ENCODE measurements around the gene C17orf113. TPM values are rescaled to one million over a fixed set of nuclear protein-coding genes. Genes with fewer than 3 reads are reported as not detected.

The C17orf113 gene
- total and polyA plus RNA-seq, 2 experiments from 2014 or later: 0.29 to 2.1 TPM

DNA sequence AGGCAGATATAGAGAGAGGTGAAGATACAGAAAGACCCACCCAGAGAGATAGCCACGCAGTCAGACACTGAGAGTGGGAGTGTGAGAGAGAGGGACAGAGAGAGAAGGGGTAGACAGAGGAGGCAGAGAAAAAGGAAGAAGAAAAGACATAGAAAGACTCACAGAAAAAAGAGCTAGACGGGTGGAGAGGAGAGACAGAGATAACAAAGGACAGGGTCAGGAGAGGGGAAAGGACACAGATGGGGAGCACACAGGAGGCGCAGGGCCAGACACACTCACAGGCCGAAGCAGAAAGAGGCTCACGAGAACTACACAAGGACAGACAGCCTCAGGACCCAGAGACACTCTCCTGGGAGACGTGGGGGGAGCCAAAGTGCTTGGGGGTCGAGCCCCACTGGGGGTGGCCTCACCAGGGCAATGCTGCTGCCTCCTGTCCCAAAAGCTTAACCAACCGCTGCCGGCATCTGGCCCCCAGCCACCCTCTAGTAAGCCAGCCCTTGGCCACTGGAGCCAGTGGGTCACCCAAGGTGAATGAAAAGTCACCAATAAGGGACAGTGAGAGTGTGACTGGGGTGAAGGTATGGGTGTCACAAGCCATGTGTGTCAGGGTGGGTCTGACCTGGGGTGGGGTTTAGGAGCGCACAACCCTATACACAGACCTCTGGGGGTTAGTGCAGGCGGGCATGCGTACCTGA lies 44.1 kb upstream of the C17orf113 start (continued):
- TF ChIP-seq, protein P1, sequence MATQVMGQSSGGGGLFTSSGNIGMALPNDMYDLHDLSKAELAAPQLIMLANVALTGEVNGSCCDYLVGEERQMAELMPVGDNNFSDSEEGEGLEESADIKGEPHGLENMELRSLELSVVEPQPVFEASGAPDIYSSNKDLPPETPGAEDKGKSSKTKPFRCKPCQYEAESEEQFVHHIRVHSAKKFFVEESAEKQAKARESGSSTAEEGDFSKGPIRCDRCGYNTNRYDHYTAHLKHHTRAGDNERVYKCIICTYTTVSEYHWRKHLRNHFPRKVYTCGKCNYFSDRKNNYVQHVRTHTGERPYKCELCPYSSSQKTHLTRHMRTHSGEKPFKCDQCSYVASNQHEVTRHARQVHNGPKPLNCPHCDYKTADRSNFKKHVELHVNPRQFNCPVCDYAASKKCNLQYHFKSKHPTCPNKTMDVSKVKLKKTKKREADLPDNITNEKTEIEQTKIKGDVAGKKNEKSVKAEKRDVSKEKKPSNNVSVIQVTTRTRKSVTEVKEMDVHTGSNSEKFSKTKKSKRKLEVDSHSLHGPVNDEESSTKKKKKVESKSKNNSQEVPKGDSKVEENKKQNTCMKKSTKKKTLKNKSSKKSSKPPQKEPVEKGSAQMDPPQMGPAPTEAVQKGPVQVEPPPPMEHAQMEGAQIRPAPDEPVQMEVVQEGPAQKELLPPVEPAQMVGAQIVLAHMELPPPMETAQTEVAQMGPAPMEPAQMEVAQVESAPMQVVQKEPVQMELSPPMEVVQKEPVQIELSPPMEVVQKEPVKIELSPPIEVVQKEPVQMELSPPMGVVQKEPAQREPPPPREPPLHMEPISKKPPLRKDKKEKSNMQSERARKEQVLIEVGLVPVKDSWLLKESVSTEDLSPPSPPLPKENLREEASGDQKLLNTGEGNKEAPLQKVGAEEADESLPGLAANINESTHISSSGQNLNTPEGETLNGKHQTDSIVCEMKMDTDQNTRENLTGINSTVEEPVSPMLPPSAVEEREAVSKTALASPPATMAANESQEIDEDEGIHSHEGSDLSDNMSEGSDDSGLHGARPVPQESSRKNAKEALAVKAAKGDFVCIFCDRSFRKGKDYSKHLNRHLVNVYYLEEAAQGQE (IDR thresholded peaks at IDR 0.05; ENCODE audit: unreplicated experiment): no peak

DNA sequence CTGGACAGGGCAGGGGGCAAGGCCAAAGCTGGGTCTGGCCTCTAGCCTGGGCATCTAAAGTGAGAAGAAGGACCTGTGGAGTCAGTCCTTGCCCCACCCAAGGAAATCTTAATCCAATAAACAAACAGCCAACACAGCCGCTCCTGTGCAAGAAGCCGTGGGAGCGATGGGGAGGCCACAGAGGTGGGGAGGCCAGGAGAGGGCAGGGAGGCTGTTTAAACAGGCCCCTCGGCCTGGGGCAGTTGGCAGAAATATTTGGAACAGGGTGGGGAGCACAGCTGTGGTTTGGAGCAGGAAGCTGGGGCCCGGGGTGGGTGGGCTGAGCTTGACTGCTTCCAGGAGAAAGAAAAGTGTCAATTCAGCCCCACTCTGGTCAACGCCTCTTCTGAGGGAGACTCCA lies 42.5 kb upstream of the C17orf113 start:
- Histone ChIP-seq H3K79me2 (replicated peaks; ENCODE audit: insufficient read depth) (no peaks in the 10 kb centered on the region), H3K4me3 (no peak overlapping the region), H3K9me2 (ENCODE audit: insufficient read depth) (no peaks in the 10 kb centered on the region), H3K36me3 (ENCODE audit: insufficient read depth) (no peaks in the 10 kb centered on the region), H3K27me3 (ENCODE audit: insufficient read depth) (peaks cover 21% of the 10 kb centered on the region), H4K20me1 (replicated peaks; ENCODE audit: insufficient read depth) (no peaks in the 10 kb centered on the region), H3K4me2 (no peak overlapping the region), H3K27ac (ENCODE audit: low read depth) (no peak overlapping the region), H3K4me1 (ENCODE audit: insufficient read depth) (peaks cover 6% of the 10 kb centered on the region; the same call in 1 of the 2 replicates), H3F3A (replicated peaks; ENCODE audit: low read depth) (no peaks in the 10 kb centered on the region), H2AFZ (no peak overlapping the region)
- H3K27me3 Mint-ChIP-seq (ENCODE audit: insufficient read depth, low read depth, poor library complexity): peaks cover 16% of the 10 kb centered on the region
- TF ChIP-seq ZNF114 (CRISPR knock-in tag; IDR thresholded peaks at IDR 0.05): no peak
- TF ChIP-seq EZH2phosphoT487 (IDR thresholded peaks at IDR 0.05; ENCODE audit: unreplicated experiment): no peak
- TF ChIP-seq CREB1 (CRISPR knock-in tag; IDR thresholded peaks at IDR 0.05; ENCODE audit: low read depth): no peak
- no peak for TF ChIP-seq STAT1 (IDR thresholded peaks at IDR 0.05; ENCODE audit: unreplicated experiment)
- no peak for TF ChIP-seq JUNB (IDR thresholded peaks at IDR 0.05; ENCODE audit: unreplicated experiment)
- no peak for TF ChIP-seq NANOG (IDR thresholded peaks at IDR 0.05; ENCODE audit: borderline replicate concordance)
- no peaks in the 10 kb centered on the region; the same call in 2 of the 3 replicates for H3K9me3 Mint-ChIP-seq
- peaks cover 31% of the 10 kb centered on the region for H3K4me1 Mint-ChIP-seq
- DNase-seq (ENCODE audit: low spot score) (no peak), ATAC-seq (no peak)
- no peak overlapping the region for H3K4me3 Mint-ChIP-seq
- H3K27ac Mint-ChIP-seq: no peak overlapping the region
- no peaks in the 10 kb centered on the region; the same call in 2 of the 3 replicates for H3K36me3 Mint-ChIP-seq (ENCODE audit: low read depth)

DNA sequence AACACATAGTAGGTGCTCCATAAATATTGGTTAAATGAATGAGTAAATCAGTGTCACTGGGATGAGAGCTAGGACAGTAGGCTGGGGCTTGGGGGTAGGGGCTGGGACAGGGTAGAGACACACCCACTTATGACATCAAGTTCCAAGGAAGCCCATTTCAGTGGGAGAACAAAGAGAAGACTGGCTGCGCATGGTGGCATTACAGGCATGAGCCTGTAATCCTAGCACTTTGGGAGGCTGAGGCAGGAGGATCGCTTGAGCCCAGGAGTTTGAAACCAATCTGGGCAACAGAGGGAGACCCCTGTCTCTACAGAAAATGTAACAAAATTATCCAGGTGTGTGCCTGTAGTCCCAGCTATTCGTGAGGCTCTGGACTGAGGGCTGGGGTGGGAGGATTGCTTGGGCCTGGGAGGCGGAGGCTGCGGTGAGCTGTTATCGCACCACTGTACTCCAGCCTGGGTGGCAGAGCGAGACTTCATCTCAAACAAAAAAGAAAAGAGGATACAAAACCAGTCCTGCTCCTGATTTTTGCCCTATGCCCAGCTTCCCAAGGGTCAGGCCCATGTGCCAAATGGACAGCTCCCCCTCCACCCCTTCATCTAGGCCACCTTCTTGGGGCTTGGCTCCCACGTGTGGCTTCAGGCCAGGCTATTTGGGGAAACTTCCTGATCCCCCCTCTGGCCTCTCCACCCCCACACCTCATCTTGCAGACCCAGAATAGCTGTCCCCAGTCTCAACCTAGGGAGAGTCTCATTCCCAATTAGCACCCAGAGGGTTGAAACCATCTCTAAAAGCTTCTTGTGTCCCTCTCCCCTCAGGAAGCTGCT lies 40.8 kb upstream of the C17orf113 start:
- H3K4me2 ChIP-seq: no peak overlapping the region
- no peaks in the 10 kb centered on the region for H3K36me3 ChIP-seq (ENCODE audit: insufficient read depth)
- Mint-ChIP-seq H3K27me3 (ENCODE audit: insufficient read depth, low read depth, poor library complexity) (peaks cover 2% of the 10 kb centered on the region), H3K9me3 (no peaks in the 10 kb centered on the region; the same call in 2 of the 3 replicates), H3K4me3 (no peak overlapping the region), H3K36me3 (ENCODE audit: low read depth) (no peaks in the 10 kb centered on the region; the same call in 2 of the 3 replicates), H3K4me1 (peaks cover 15% of the 10 kb centered on the region), H3K27ac (no peak overlapping the region)
- no peak overlapping the region for H3K4me3 ChIP-seq
- H3K79me2 ChIP-seq (replicated peaks; ENCODE audit: insufficient read depth): no peaks in the 10 kb centered on the region
- H3K27me3 ChIP-seq (ENCODE audit: insufficient read depth): peaks cover 3% of the 10 kb centered on the region; the same call in 1 of the 2 replicates
- H2AFZ ChIP-seq: no peak overlapping the region
- ATAC-seq: no peak
- 0 out of 2 replicates have a peak, but pooled peaks cover 4% of the 10 kb centered on the region for H3K4me1 ChIP-seq (ENCODE audit: insufficient read depth)
- no peaks in the 10 kb centered on the region for H3F3A ChIP-seq (replicated peaks; ENCODE audit: low read depth)
- DNase-seq (ENCODE audit: low spot score): no peak
- no peaks in the 10 kb centered on the region for H4K20me1 ChIP-seq (replicated peaks; ENCODE audit: insufficient read depth)
- H3K9me2 ChIP-seq (ENCODE audit: insufficient read depth): no peaks in the 10 kb centered on the region
- no peak overlapping the region for H3K27ac ChIP-seq (ENCODE audit: low read depth)
- TF ChIP-seq, protein P2, sequence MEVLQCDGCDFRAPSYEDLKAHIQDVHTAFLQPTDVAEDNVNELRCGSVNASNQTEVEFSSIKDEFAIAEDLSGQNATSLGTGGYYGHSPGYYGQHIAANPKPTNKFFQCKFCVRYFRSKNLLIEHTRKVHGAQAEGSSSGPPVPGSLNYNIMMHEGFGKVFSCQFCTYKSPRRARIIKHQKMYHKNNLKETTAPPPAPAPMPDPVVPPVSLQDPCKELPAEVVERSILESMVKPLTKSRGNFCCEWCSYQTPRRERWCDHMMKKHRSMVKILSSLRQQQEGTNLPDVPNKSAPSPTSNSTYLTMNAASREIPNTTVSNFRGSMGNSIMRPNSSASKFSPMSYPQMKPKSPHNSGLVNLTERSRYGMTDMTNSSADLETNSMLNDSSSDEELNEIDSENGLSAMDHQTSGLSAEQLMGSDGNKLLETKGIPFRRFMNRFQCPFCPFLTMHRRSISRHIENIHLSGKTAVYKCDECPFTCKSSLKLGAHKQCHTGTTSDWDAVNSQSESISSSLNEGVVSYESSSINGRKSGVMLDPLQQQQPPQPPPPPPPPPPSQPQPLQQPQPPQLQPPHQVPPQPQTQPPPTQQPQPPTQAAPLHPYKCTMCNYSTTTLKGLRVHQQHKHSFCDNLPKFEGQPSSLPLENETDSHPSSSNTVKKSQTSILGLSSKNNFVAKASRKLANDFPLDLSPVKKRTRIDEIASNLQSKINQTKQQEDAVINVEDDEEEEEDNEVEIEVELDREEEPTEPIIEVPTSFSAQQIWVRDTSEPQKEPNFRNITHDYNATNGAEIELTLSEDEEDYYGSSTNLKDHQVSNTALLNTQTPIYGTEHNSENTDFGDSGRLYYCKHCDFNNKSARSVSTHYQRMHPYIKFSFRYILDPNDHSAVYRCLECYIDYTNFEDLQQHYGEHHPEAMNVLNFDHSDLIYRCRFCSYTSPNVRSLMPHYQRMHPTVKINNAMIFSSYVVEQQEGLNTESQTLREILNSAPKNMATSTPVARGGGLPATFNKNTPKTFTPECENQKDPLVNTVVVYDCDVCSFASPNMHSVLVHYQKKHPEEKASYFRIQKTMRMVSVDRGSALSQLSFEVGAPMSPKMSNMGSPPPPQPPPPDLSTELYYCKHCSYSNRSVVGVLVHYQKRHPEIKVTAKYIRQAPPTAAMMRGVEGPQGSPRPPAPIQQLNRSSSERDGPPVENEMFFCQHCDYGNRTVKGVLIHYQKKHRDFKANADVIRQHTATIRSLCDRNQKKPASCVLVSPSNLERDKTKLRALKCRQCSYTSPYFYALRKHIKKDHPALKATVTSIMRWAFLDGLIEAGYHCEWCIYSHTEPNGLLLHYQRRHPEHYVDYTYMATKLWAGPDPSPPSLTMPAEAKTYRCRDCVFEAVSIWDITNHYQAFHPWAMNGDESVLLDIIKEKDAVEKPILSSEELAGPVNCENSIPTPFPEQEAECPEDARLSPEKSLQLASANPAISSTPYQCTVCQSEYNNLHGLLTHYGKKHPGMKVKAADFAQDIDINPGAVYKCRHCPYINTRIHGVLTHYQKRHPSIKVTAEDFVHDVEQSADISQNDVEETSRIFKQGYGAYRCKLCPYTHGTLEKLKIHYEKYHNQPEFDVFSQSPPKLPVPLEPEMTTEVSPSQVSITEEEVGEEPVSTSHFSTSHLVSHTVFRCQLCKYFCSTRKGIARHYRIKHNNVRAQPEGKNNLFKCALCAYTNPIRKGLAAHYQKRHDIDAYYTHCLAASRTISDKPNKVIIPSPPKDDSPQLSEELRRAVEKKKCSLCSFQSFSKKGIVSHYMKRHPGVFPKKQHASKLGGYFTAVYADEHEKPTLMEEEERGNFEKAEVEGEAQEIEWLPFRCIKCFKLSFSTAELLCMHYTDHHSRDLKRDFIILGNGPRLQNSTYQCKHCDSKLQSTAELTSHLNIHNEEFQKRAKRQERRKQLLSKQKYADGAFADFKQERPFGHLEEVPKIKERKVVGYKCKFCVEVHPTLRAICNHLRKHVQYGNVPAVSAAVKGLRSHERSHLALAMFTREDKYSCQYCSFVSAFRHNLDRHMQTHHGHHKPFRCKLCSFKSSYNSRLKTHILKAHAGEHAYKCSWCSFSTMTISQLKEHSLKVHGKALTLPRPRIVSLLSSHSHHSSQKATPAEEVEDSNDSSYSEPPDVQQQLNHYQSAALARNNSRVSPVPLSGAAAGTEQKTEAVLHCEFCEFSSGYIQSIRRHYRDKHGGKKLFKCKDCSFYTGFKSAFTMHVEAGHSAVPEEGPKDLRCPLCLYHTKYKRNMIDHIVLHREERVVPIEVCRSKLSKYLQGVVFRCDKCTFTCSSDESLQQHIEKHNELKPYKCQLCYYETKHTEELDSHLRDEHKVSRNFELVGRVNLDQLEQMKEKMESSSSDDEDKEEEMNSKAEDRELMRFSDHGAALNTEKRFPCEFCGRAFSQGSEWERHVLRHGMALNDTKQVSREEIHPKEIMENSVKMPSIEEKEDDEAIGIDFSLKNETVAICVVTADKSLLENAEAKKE (CRISPR knock-in tag; IDR thresholded peaks at IDR 0.05): no peak
